Activated T-cell treated with anti-CD3 and anti-CD28 coated beads, Interleukin-2, amount 50 U/mL, for 4 hours (primary cell): ENCODE results near the gene TMTC4. TPM values are rescaled to one million over a fixed set of nuclear protein-coding genes. Genes with fewer than 3 reads are reported as not detected.
"Not testable (repeated sequence)": the region's sequence is repeated elsewhere in the genome, so short reads cannot be mapped to it uniquely, and the experiment has no call there.

ENCODE experiments used
- ATAC-seq, 2 donors: fragments of 200-7000 bp; cut with Tn5 transposase; one replicate each; pipeline ENCODE4 v1.10.0; 2021
- DNase-seq: peaks from one replicate; pipeline ENCODE4 v3.0.0-alpha.2; 2020
- H3K27me3 Mint-ChIP-seq: one replicate; pipeline ENCODE4 v1.8.0; 2021; ENCODE audit warnings: low read depth, mixed read lengths
- H3K36me3 Mint-ChIP-seq: one replicate; pipeline ENCODE4 v1.8.0; 2022; ENCODE audit warnings: mixed read lengths; ENCODE audit not compliant: insufficient read depth
- H3K4me1 Mint-ChIP-seq: one replicate; pipeline ENCODE4 v1.8.0; 2021; ENCODE audit warnings: low read depth, mixed read lengths
- H3K4me3 Mint-ChIP-seq: one replicate; pipeline ENCODE4 v1.8.0; 2021; ENCODE audit warnings: mild to moderate bottlenecking, moderate library complexity, mixed read lengths
- H3K9me3 Mint-ChIP-seq: one replicate; pipeline ENCODE4 v1.8.0; 2021; ENCODE audit warnings: mixed read lengths
- total RNA-seq, 3 donors: library from RNA; stranded (reverse); gene quantifications; one replicate each; pipeline ENCODE4 v1.2.1, GENCODE V29; 2021

TMTC4 gene
- total RNA-seq, 3 donors from 2014 or later, result 8.6 to 13.8 (median 11.7) TPM

DNA sequence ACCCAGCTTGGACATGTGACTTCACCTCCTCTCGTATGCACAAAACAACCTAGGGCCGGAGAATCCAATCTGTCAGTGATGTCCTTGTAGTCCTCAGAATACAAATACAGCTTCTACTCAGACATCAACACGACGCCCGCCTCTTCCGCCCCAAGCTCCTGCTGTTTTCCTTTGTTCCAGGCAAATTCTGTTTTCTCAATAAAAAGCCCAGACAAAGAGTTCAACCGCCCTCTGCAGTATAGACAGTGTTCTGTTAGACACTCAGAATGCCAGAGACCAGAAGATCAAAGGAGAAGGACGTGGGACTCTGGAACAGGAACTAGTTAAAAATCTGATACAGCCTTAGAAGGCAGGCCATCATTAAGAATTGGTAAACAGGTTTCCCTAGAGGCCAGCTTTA, 44.0 kb downstream of the TMTC4 start:
- no peaks in the 10 kb centered on the region for H3K27me3 Mint-ChIP-seq
- no peaks in the 10 kb centered on the region for H3K9me3 Mint-ChIP-seq
- no peak for DNase-seq
- peaks cover 47% of the 10 kb centered on the region for H3K36me3 Mint-ChIP-seq
- no peak overlapping the region for H3K4me3 Mint-ChIP-seq
- H3K4me1 Mint-ChIP-seq, result no peaks in the 10 kb centered on the region
- ATAC-seq, result no peak

GRCh38 chr13:100627120-100627519, 47.5 kb downstream of the TMTC4 start:
- Mint-ChIP-seq H3K27me3 (no peaks in the 10 kb centered on the region), H3K36me3 (peaks cover 51% of the 10 kb centered on the region), H3K9me3 (no peaks in the 10 kb centered on the region), H3K4me3 (no peak overlapping the region), H3K4me1 (no peaks in the 10 kb centered on the region)
- DNase-seq, result no peak
- ATAC-seq, result no peak

- H3K9me3 Mint-ChIP-seq, result no peaks in the 10 kb centered on the region
Observed at GRCh38 chr13:100625447-100625846, 49.1 kb downstream of the TMTC4 start.

DNA sequence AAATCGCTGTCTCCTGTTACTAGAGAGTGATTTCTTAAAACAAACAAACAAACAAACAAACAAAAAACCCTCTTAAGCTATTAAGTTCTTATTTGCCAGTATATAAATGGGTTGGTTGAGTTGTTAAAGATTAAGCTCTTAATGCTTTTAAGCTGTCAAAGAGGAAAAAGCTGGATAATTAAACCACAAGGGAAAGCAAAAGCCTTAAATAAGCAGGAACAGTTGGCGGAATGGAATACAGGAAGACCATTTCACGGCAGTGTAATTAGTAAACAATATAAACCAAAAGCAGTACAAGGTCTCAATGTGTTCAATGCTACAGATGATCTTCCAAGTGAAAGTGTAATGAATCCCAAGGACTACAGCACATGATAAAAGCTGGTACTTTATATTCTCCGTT, 53.8 kb downstream of the TMTC4 start:
- Mint-ChIP-seq H3K27me3 (no peaks in the 10 kb centered on the region), H3K9me3 (no peaks in the 10 kb centered on the region), H3K4me3 (no peak overlapping the region), H3K36me3 (peaks cover 19% of the 10 kb centered on the region), H3K4me1 (peaks cover 8% of the 10 kb centered on the region)
- ATAC-seq, result no peak
- DNase-seq, result no peak

More at GRCh38 chr13:100625447-100625846, 49.1 kb downstream of the TMTC4 start:
- Mint-ChIP-seq H3K36me3 (peaks cover 46% of the 10 kb centered on the region), H3K27me3 (no peaks in the 10 kb centered on the region), H3K4me1 (peaks cover under 1% of the 10 kb centered on the region), H3K4me3 (no peak overlapping the region)
- no peak for DNase-seq
- no peak for ATAC-seq

- DNase-seq (no peak), ATAC-seq (peak; percentile 43 to 59)
- H3K27me3 Mint-ChIP-seq, result no peaks in the 10 kb centered on the region
- H3K4me1 Mint-ChIP-seq, result peaks cover 8% of the 10 kb centered on the region
- H3K9me3 Mint-ChIP-seq, result no peaks in the 10 kb centered on the region
- peaks cover 13% of the 10 kb centered on the region for H3K36me3 Mint-ChIP-seq
- H3K4me3 Mint-ChIP-seq, result no peak overlapping the region
Observed at GRCh38 chr13:100619940-100620339, 54.7 kb downstream of the TMTC4 start.

GRCh38 chr13:100618897-100619296, 55.7 kb downstream of the TMTC4 start:
- not testable (repeated sequence) for ATAC-seq, H3K27me3 Mint-ChIP-seq, H3K4me3 Mint-ChIP-seq, H3K4me1 Mint-ChIP-seq, DNase-seq, H3K9me3 Mint-ChIP-seq, H3K36me3 Mint-ChIP-seq

- Mint-ChIP-seq H3K36me3 (peaks cover 9% of the 10 kb centered on the region), H3K9me3 (no peaks in the 10 kb centered on the region), H3K4me1 (peaks cover 28% of the 10 kb centered on the region), H3K4me3 (no peak overlapping the region), H3K27me3 (no peaks in the 10 kb centered on the region)
- ATAC-seq, result no peak
- DNase-seq, result no peak
Observed at GRCh38 chr13:100613031-100613430, 61.6 kb downstream of the TMTC4 start.

- Mint-ChIP-seq H3K4me1 (peaks cover 30% of the 10 kb centered on the region), H3K9me3 (no peaks in the 10 kb centered on the region), H3K36me3 (peaks cover 13% of the 10 kb centered on the region), H3K27me3 (no peaks in the 10 kb centered on the region), H3K4me3 (no peak overlapping the region)
- no peak for ATAC-seq
- DNase-seq, result no peak
Observed at GRCh38 chr13:100611678-100612492, 62.7 kb downstream of the TMTC4 start.

GRCh38 chr13:100610391-100611347, 63.9 kb downstream of the TMTC4 start:
- Mint-ChIP-seq H3K36me3 (peaks cover 11% of the 10 kb centered on the region), H3K27me3 (no peaks in the 10 kb centered on the region), H3K9me3 (no peaks in the 10 kb centered on the region), H3K4me3 (no peak overlapping the region), H3K4me1 (peaks cover 28% of the 10 kb centered on the region)
- DNase-seq (no peak), ATAC-seq (no peak)

- Mint-ChIP-seq H3K9me3 (no peaks in the 10 kb centered on the region), H3K4me1 (peaks cover 28% of the 10 kb centered on the region), H3K4me3 (no peak overlapping the region), H3K27me3 (no peaks in the 10 kb centered on the region), H3K36me3 (peaks cover 14% of the 10 kb centered on the region)
- DNase-seq (no peak), ATAC-seq (peak; percentile 94 to 95)
Observed at GRCh38 chr13:100608906-100609305, 65.7 kb downstream of the TMTC4 start.

- Mint-ChIP-seq H3K9me3 (no peaks in the 10 kb centered on the region), H3K36me3 (peaks cover 17% of the 10 kb centered on the region), H3K27me3 (no peaks in the 10 kb centered on the region), H3K4me1 (peaks cover 28% of the 10 kb centered on the region), H3K4me3 (no peak overlapping the region)
- no peak for DNase-seq
- ATAC-seq, result no peak
Observed at GRCh38 chr13:100608489-100608888, 66.1 kb downstream of the TMTC4 start.

DNA sequence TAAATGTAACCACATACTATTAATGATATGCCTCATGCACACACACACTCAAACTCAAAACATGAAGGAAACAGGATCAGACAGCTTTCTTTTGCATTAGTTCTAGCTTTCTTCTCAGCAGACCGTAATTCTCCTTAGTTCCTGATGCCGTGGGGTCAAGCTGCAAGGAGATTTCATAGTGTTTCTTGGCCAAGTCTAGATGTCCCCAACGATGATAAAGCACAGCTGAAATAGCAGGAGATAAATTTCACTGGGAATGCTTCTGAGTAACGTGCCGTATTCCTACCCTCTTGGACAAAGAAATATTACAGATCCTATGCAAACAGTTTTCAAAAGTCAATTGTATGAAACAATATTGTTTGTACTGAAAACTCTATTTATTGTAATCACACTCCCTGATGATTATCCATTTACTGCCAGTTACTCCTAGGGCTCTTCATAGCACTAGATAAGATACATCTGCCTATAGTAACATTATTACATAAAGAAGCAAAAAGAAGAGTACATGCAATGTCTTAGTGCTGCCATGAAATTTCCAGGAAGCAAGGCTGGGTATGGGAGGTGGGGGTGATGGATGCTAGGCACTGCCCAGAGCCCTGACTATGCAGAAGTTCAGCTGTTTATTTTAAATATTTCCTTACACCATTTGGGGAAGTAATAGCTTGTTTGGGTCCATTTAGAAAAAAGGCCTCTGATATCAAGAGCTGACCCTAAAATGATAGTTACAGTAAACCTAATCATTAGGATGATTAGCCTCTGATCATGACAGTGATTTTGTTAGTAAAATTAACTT, 69.5 kb downstream of the TMTC4 start:
- Mint-ChIP-seq H3K36me3 (peaks cover 17% of the 10 kb centered on the region), H3K9me3 (no peaks in the 10 kb centered on the region), H3K4me3 (no peak overlapping the region), H3K4me1 (peaks cover 17% of the 10 kb centered on the region), H3K27me3 (no peaks in the 10 kb centered on the region)
- DNase-seq, result no peak
- ATAC-seq, result no peak

DNA sequence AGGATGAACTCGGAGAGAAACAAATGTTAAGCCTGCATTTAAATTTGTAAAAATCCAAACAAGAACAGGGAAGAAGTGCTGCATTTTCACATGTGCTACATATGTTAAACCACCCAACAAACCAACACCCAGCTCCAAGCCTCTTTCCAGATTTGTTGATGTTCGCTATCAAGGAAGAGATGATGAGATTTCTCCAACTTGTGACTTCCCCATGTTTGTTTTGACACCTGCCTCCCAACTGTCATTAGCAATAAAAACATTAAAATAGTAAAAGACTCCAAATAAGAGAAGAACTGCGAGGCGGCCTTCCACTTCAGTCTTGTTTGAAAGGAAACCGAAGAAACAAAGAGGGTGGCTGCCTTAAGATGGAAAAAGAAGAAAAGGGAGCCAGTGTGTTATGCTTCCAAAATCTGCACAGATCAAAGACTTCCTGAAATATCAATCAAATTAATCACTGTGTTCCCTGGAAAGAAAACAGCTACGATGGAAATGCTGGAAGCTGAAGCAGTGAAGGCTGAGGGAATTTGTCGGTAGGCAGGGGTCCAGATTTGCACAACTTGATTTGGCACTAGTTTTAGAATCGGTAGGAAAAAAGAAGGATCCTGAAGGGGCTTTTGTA, 72.0 kb downstream of the TMTC4 start:
- Mint-ChIP-seq H3K36me3 (peaks cover 11% of the 10 kb centered on the region), H3K4me1 (no peaks in the 10 kb centered on the region), H3K27me3 (no peaks in the 10 kb centered on the region), H3K9me3 (no peaks in the 10 kb centered on the region), H3K4me3 (no peak overlapping the region)
- ATAC-seq (no peak), DNase-seq (no peak)

- no peaks in the 10 kb centered on the region for H3K4me1 Mint-ChIP-seq
- no peaks in the 10 kb centered on the region for H3K9me3 Mint-ChIP-seq
- ATAC-seq, result no peak
- DNase-seq, result no peak
- H3K27me3 Mint-ChIP-seq, result no peaks in the 10 kb centered on the region
- peaks cover 11% of the 10 kb centered on the region for H3K36me3 Mint-ChIP-seq
- no peak overlapping the region for H3K4me3 Mint-ChIP-seq
Observed at GRCh38 chr13:100601716-100602115, 72.9 kb downstream of the TMTC4 start.
